Subcutaneous adipose tissue (tissue), 4 donors: Measurements from ENCODE around the gene FOXN3. TPM values are rescaled to one million over a fixed set of nuclear protein-coding genes. Genes with fewer than 3 reads are reported as not detected.

Experiments used
- total RNA-seq, 4 donors: library from RNA; depleted of rRNA; stranded (reverse); fragments of >200 nt; gene quantifications; one replicate each; pipeline ENCODE4 v1.1.0, GENCODE V29; 2016
- TF ChIP-seq, protein P1 (sequence below): fragments of 450-650 bp; IDR thresholded peaks from one replicate; pipeline ENCODE4 v1.5.1; 2016; ENCODE audit warnings: low read depth, mild to moderate bottlenecking, control low read depth, antibody characterized with exemption, moderate library complexity

FOXN3 gene
- total RNA-seq, 4 donors from 2014 or later = 153 to 173 (median 171) TPM

DNA sequence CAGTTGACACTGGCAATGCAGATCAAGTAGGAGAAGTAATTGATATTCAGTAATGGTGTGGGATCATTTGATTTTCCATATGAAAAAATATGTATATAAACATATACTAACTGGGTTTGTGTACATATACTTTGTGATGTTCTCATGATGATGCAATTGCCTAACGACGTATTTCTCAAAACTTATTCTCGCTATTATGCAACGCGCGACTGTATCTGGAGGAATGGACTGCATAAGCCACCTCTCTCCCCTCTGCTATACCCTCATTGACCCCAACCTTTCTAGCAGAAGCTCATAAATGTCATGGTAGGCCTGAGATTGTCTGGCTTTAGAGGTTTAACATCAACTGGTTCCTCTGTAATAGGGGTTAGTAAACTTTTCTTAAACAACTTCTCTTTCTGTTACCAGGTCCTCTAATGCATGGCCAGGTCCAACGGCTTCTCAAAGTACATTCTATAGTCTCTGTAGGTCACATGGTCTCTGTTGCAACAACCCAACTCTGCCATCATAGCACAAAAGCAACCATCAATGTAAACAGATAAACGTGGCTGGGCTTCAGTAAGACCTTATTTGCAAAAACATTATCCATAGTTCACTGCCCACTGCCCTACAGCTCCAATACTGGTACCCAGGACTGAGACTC, 59.3 kb downstream of the FOXN3 start:
- TF ChIP-seq, protein P1, sequence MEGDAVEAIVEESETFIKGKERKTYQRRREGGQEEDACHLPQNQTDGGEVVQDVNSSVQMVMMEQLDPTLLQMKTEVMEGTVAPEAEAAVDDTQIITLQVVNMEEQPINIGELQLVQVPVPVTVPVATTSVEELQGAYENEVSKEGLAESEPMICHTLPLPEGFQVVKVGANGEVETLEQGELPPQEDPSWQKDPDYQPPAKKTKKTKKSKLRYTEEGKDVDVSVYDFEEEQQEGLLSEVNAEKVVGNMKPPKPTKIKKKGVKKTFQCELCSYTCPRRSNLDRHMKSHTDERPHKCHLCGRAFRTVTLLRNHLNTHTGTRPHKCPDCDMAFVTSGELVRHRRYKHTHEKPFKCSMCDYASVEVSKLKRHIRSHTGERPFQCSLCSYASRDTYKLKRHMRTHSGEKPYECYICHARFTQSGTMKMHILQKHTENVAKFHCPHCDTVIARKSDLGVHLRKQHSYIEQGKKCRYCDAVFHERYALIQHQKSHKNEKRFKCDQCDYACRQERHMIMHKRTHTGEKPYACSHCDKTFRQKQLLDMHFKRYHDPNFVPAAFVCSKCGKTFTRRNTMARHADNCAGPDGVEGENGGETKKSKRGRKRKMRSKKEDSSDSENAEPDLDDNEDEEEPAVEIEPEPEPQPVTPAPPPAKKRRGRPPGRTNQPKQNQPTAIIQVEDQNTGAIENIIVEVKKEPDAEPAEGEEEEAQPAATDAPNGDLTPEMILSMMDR = no peak

DNA sequence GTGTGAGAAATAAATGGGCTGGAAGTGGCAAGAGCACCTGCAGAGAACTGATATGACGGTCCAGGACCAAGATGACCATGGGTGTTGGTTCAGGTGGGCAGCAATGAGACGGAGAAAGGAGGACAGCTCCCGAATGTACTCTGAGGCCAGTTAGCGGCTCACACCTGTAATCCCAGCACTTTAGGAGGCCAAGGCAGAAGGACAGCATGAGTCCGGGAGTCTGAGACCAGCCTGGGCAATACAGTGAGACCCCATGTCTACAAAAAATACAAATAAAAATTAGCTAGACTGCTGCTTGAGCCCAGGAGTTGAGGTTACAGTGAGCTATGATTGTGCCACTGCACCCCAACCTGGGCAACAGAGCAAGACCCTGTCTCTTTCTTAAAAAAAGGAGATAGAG, 60.1 kb downstream of the FOXN3 start:
- TF ChIP-seq, protein P1 = no peak

DNA sequence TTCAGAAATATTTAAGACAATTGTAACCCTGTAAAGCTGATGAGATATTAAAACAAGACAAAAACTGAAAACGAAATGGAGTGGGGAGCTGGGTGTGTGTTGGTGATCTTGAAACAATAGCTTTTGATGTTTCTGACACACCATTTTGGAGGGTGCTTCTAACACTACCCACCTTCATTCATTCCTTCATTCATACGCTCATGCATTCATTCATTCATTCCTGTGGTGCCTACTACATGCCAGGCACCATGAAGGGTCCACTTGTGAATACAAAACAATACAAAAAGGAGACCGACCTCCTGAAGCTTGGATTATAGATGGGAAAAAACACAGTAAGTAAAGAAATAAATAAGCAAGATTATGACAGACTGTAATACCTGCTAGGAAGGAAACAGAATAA, 60.5 kb downstream of the FOXN3 start:
- TF ChIP-seq, protein P1 = no peak

DNA sequence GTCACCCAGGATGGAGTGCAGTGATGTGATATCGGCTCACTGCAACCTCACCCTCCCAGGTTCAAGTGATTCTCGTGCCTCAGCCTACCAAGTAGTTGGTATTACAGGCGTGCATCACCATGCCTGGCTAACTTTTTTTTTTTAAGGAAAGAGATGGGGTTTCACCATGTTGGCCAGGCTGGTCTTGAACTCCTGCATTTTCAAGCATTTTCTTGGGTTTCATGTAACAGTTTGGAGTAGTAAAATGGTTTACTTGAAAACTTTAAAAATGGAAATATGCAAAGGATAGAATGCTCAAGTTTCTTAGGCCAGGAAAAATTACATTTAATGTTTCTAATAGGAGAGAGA, 63.3 kb downstream of the FOXN3 start:
- TF ChIP-seq, protein P1 = no peak

DNA sequence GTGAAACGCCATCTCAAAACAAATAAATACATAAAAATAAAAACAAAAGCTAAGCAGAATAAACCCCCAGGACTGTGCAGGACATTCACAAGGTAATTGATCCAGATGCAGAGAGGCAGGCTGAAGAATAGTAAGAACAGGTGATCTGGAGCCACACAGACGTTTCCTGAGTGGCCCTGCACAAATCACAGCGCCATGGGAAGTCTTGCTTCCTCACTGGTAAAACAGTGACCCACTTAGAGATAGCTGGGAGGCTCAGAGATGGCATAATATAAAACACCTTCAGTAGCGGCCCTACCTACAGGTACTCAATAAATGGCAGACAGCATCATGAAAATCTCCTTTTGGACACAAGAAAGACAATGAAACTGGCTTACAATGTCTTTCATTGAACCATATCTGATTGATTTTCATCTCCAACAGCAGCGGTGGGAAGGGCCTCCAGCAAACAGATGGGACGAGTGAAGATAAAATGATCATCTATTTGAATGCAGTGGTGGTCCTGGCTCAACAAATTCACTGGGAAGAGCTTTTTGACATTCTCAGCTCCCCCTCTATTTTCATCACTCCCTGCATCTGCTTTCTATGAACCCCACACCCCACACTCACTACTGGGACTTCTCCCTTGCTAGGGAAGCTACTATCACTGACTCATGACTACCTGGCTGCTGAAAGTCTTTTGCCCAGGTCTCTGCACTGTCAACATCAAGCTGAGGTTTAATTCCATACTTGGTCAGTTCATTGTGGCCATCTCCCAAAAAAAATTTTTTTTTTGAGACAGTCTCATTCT, 63.9 kb downstream of the FOXN3 start:
- TF ChIP-seq, protein P1 = no peak

DNA sequence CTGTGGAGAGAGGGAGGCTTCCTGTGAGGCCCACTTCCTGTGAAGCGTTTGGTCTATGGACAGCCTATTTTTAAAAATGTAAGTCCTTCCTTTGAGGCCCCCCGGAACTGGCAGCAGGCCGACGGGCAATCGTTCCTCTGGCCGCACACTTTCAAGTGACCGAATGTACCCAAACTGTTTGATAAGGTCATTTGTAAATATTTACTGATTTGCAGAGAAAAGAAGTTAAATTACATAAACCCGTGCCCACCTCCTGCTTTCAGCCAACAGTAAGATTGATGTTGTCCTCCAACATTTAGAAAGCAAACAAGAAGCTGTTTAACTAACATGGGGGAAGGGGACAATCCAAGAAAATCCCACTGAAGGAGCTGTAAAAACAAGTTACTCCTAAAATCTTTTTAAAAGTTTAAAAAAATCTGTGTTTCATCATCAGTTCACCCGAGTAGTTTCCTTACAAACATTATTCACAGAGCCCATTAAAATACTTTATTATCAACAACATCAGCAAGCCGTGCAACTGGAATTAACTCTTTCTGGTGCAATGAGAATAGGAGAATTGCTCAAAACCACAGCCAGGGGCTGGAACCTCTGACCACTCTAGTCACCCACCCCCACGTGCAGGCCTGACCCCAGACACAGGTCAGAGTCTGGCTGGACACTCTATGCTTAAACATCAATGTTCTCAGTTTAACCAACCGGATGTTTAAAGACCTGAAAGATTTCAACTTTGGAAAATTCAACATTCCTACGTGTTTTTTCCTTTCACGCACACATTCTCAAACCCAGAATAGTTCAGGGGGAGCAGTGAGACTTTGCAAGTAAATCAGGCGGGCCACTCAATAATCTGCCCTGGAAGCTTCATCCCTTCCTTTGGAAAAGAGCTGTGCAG, 65.3 kb downstream of the FOXN3 start:
- TF ChIP-seq, protein P1 = no peak

DNA sequence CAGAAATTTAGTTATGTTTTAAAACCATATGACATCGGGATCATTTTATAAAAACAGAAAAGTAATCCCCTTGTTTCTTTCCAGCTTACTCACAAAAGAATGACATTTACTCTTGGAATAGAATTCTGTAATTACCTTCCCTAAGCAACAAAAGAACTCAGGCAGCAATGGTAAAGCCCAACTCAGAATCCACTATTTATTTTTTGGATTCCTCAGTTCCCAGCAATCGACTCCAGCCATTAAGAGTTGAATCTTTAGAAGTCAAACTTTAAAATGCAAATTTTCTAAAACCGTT, 65.9 kb downstream of the FOXN3 start:
- TF ChIP-seq, protein P1 = no peak
